Aorta (tissue), 5 donors: ENCODE measurements around the gene SP5. TPM values are rescaled to one million over a fixed set of nuclear protein-coding genes. Genes with fewer than 3 reads are reported as not detected.

Experiments
- ATAC-seq: fragments of 200-7000 bp; cut with Tn5 transposase; one replicate; pipeline ENCODE4 v1.9.1; 2022; ENCODE audit warnings: moderate library complexity; ENCODE audit not compliant: low FRiP score
- DNase-seq, 2 donors: peaks; one replicate each; pipeline ENCODE4 v3.0.0-alpha.2; 2020
- H3K27ac ChIP-seq, 2 donors: one replicate each; pipeline ENCODE4 v1.5.1; 2013; ENCODE audit warnings: low read length in 2 of 2, mild to moderate bottlenecking in 2 of 2, moderate library complexity in 2 of 2, control low read depth in 1 of 2, inconsistent platforms in 1 of 2, low read depth in 1 of 2
- H3K27me3 ChIP-seq, 2 donors: one replicate each; pipeline ENCODE4 v1.6.1; 2013; ENCODE audit warnings: control low read depth in 1 of 2, low read length in 1 of 2, mild to moderate bottlenecking in 1 of 2, moderate library complexity in 1 of 2; ENCODE audit not compliant: insufficient read depth in 2 of 2, control insufficient read depth in 1 of 2
- H3K36me3 ChIP-seq, 2 donors: one replicate each; pipeline ENCODE4 v1.6.1; 2013; ENCODE audit warnings: control low read depth in 1 of 2, low read length in 1 of 2, mild to moderate bottlenecking in 1 of 2; ENCODE audit not compliant: insufficient read depth in 2 of 2, control insufficient read depth in 1 of 2
- H3K4me1 ChIP-seq, 2 donors: one replicate each; pipeline ENCODE4 v1.6.1; 2013; ENCODE audit warnings: low read length in 2 of 2, control low read depth in 1 of 2, mild to moderate bottlenecking in 1 of 2, moderate library complexity in 1 of 2; ENCODE audit not compliant: insufficient read depth in 2 of 2, control insufficient read depth in 1 of 2
- H3K4me3 ChIP-seq, 2 donors: one replicate each; pipeline ENCODE4 v1.5.1; 2013; ENCODE audit warnings: low read length in 2 of 2, control low read depth in 1 of 2, mild to moderate bottlenecking in 1 of 2
- H3K9me3 ChIP-seq: one replicate; pipeline ENCODE4 v1.6.1; 2013; ENCODE audit warnings: mild to moderate bottlenecking, low read length; ENCODE audit not compliant: control insufficient read depth
- WGBS, 2 donors: extraction: QIAGEN DNeasy Blood & Tissue Kit; methylation state at CpG; one replicate each; pipeline ENCODE4 v1.1.7; 2013; 5-methylcytosine and 5-hydroxymethylcytosine counted together
- intact Hi-C, 2 donors: fragments of 100-400 bp; cut with DNase I; formaldehyde crosslinking; loops; one replicate each; pipeline versions ENCODE4 v1.14.2 to v1.15.0; 2022
- polyA plus RNA-seq, 2 donors: library from polyadenylated mRNA; stranded (reverse); fragments of 200-250 nt; gene quantifications; one replicate each; pipeline ENCODE4 v1.2.3, GENCODE V29; 2013
- total RNA-seq, 2 donors: library from RNA; stranded (reverse); fragmentation: NEBNext Ultra II Directional; extraction: Animal tissue kit (Norgen Biotek cat#: 25700); gene quantifications; one replicate each; pipeline ENCODE4 v1.2.1, GENCODE V29; 2021
- donor health status: healthy with polysubstance abuse.
- donor health status: Bipolar disorder and iron deficiency.
- donor health status: DM: no; HTN: no; CAD: no.
- donor health status: DM: no; HTN: no; CAD: no.
- donor health status: DM: yes; HTN: yes; CAD: no.

The SP5 gene
- total and polyA plus RNA-seq, 4 donors, result 3.2 to 3.6 TPM; not detected in 2

DNA sequence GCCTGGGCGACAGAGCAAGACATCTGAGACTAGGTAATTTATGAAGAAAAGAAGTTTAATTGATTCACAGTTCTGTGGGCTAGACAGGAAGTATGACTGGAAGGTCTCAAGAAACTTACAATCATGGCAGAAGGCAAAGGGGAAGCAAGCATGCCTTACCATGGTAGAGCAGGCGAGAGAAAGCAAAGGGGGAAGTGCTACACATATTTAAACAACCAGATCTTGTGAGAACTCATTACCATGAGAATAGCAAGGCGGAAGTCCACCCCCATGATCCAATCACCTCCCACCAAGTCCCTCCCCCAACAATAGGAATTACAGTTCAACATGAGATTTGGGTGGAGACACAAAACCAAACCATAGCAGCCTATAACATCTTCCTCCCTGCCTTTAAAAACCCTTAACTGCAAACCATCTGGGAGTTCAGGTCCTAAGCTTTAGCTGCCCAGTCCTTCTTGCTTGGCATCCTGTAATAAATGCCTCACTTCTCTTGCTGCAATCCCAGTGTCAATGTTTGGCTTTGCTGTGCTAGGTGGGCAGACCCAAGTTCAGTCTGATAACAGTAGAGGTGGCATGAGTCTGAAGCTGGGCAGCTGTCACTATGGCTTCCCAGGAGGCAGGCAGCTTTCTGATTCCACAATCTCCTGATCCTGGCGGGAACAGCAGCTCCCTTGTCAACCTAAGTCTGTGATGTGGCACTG lies 11.2 kb upstream of the SP5 start:
- no peaks in the 10 kb centered on the region for H3K27me3 ChIP-seq
- no peaks in the 10 kb centered on the region for H3K4me1 ChIP-seq
- intact Hi-C loops, result no loop called here
- no peaks in the 10 kb centered on the region for H3K36me3 ChIP-seq
- WGBS, 2 donors, result 88 to 95% methylated on average over 4 of the region's 4 CpGs
- H3K4me3 ChIP-seq, result no peak overlapping the region
- no peak for ATAC-seq
- H3K9me3 ChIP-seq, result peaks cover 2% of the 10 kb centered on the region
- no peak overlapping the region for H3K27ac ChIP-seq
- DNase-seq, result no peak

DNA sequence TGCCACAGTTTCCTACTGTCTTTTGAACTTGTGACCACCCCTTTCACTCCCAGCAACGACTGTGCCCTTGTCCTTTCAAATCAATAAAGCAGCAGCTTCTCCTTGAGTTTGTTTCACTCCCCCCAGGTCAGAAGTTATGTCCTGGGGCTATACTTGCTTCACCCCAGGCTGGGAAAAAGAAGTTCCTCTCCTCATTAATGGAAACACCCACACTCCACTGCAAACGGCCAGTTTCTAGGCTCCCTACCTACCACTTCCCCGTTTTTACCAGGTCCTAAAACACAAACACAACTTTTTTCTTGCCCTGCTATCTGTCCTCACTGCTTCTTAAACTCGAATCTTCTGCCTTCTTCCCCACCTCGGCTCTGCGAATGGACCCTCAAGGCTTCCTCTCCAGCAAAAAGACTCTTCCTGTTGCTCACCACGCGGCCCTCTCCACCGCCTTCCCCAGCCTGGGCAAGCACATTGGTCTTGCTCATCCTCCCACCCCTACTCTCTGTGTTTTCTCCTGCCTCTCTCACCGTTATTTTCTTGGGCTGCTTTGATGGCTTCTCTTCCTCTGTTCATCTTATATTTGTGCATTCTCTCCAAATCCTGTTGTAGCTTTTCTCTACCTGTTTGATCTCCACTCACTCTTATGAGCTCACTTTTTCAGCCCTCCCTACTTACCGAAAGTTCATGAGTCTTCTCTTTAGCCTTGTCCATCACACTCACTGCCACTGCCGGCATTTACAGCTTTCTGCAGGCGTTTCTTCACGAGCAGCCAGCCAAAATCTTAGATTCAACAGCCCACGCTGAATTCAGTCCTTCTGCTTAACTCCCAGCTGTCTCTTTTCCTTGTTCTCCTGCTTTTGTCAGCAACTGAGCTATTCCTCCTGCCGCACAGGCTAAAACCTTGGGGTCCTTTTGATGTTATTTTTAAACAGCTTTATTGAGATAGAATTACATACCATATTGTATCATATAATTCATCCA lies 7.0 kb upstream of the SP5 start:
- Histone ChIP-seq H3K27ac (no peak overlapping the region), H3K36me3 (no peaks in the 10 kb centered on the region), H3K4me1 (no peaks in the 10 kb centered on the region), H3K9me3 (no peaks in the 10 kb centered on the region), H3K27me3 (no peaks in the 10 kb centered on the region), H3K4me3 (no peak overlapping the region)
- ATAC-seq, result no peak
- intact Hi-C loops, result no loop called here
- DNase-seq, result no peak
- WGBS, 2 donors, result 25 to 40% methylated on average over 16 of the region's 16 CpGs

- no peaks in the 10 kb centered on the region for H3K27me3 ChIP-seq
- ATAC-seq (no peak), DNase-seq (no peak)
- no peak overlapping the region for H3K4me3 ChIP-seq
- intact Hi-C loops, result loop anchor here (5.0 to 10.0 kb wide), 4 partner anchors 102 to 296 kb away; no protein-coding TSS in a partner anchor
- 77 to 94% methylated on average over 1 of the region's 1 CpG for WGBS, 2 donors
- no peaks in the 10 kb centered on the region for H3K9me3 ChIP-seq
- no peaks in the 10 kb centered on the region for H3K36me3 ChIP-seq
- H3K27ac ChIP-seq, result no peak overlapping the region
- no peaks in the 10 kb centered on the region for H3K4me1 ChIP-seq
Observed at GRCh38 chr2:170710609-170710979, 4.5 kb upstream of the SP5 start.

- ATAC-seq, result no peak
- H3K4me1 ChIP-seq, result no peaks in the 10 kb centered on the region
- no peaks in the 10 kb centered on the region for H3K36me3 ChIP-seq
- no peak for DNase-seq
- no peaks in the 10 kb centered on the region for H3K9me3 ChIP-seq
- no peak overlapping the region for H3K27ac ChIP-seq
- intact Hi-C loops, result loop anchor here (5.0 to 10.0 kb wide), 4 partner anchors 101 to 296 kb away; no protein-coding TSS in a partner anchor
- 6 to 7% methylated on average over 9 of the region's 9 CpGs for WGBS, 2 donors
- H3K4me3 ChIP-seq, result no peak overlapping the region
- no peaks in the 10 kb centered on the region for H3K27me3 ChIP-seq
Observed at GRCh38 chr2:170711196-170711773, 3.9 kb upstream of the SP5 start.

DNA sequence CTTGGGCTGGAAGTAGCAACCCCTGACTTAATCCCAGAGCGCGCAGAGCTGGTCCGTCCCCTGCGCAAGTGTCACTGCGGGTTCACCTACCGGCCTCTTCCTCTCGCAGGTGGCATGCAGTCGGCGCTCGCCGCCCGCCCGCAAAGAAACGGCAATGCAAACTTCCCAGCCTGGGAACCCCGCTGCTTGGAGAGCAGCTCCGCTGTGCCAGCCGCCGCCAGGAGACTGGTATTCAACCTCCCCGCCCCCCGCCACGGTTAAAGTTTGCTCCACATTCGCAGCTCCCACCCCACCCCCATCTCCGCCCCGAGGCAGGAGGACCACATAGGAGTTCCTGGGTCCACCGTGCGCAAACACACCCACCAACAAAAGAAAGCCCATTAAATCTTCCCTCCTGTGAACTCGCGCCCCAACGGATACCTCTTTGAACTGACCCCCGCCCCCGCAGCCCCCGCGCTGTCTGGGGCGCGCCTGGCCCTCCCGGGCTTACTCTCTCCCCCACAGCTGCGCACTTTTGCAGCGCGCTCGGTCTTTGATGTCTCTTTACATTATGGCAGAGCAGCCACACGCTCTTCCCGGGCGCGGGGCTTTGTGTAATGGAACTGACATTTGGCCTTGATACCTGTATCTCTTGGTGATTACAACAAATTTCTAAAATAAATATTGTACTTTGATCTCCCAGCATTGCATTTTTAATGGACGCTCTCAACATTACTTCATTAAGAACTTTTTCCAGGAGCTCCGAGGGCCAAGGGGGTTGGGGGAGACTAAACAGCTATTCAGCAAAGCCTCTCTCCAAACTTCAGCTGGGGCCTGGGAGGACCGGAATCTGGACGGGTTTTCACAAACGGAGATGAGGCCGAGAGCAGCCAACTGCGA lies 3.1 kb upstream of the SP5 start:
- intact Hi-C loops, result loop anchor here (5.0 to 10.0 kb wide), 4 partner anchors 100 to 297 kb away; no protein-coding TSS in a partner anchor
- ATAC-seq (no peak), DNase-seq (peak in 1 of 2 donors; percentile 79)

DNA sequence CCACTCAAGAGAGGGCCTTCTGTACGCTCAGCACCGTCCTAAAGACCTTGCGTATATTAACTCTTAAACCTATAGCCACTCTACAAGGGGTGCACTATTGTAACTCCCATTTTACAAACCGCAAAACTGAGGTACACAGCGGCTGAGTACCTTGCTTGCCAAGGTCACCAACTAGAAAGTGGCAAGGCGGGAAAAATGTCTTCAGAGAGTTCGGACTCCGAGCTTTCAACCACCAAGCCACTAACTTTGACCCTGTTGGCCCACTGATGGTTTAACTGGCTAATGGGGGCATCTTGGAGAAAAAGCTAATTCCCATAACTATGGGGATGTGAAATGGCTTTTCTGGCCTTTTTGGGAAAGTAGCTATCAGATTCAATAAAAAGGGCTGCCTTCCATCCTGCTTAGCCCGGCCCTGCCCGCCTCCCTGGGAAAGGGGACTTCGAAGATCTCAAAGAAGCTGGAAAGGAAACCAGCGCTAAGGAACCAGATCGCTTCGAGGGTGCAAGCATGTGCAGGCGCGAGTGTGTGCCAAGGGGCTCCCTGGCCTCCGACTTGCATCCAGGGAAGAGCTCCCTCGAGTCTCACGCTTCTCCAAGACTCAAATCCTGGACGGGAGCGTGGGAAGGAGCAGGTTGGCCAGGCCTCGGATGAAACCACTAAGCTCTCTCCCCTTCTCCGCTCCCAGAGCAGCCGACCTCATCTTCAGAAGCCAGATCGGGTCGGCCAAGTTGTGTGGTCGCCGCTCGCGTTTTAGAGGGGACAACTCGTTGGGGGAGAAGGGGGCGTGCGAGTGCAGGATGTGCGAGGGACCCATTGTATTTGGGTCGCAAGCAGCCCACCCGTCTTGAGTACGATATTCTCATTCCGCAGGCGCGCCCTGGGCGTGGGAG lies 2.2 kb upstream of the SP5 start:
- DNase-seq (no peak), ATAC-seq (no peak)
- WGBS, 2 donors, result 23 to 65% methylated on average over 41 of the region's 41 CpGs
- no peaks in the 10 kb centered on the region for H3K4me1 ChIP-seq
- H3K27ac ChIP-seq, result no peak overlapping the region
- H3K36me3 ChIP-seq, result no peaks in the 10 kb centered on the region
- H3K27me3 ChIP-seq, result no peaks in the 10 kb centered on the region
- intact Hi-C loops, result loop anchor here (5.0 to 10.0 kb wide), 4 partner anchors 99 to 298 kb away; no protein-coding TSS in a partner anchor
- no peaks in the 10 kb centered on the region for H3K9me3 ChIP-seq
- no peak overlapping the region for H3K4me3 ChIP-seq

More for the DNA sequence above, 3.1 kb upstream of the SP5 start:
- Histone ChIP-seq H3K4me3 (no peak overlapping the region), H3K36me3 (no peaks in the 10 kb centered on the region), H3K27ac (no peak overlapping the region), H3K4me1 (no peaks in the 10 kb centered on the region), H3K9me3 (no peaks in the 10 kb centered on the region), H3K27me3 (no peaks in the 10 kb centered on the region)
- WGBS, 2 donors, result 4 to 8% methylated on average over 51 of the region's 51 CpGs

DNA sequence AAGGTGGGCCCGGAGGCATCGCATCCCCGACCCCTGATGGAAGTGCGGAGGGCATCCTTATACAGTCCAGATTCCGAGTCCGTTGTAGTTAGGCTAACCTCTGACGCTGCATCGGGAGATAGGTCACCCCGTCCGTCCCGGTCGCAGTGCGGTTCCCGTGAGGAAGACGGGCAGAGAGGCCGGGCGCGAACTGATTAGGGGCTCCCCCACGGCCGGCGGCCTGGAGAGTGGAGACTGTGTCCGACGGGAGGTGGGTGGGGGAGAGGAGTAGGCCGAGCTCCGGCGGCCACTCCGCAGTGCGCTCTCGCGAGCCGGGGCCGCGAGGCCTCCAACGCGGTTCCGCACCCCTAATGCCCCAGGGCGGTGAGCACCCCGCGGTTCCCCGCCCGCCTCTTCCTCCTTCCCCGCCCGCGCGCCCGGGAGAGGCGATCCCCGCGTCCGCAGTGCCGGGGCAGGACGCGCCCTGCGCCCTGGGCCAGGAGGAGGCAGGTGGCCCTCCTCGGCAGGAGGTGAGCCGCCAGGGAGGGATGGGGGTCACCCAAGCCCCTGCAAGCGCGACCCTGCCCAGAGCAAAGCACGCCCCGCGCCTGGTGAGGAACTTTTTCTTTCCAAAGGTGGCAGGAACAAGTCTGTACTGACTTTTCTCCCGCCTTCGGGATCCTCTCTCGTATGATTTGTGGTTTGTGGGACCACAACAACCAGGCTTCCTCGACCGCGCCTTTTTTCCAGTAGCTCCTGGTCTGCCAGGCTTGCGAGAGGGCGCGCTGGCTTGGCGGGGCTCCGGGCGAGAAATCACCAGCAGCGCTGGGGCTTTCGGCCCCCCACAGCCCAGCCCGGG lies 1.4 kb upstream of the SP5 start:
- DNase-seq (peak in 1 of 2 donors; percentile 76), ATAC-seq (no peak)
- Histone ChIP-seq H3K27ac (no peak overlapping the region), H3K4me1 (no peaks in the 10 kb centered on the region), H3K27me3 (no peaks in the 10 kb centered on the region), H3K9me3 (no peaks in the 10 kb centered on the region), H3K36me3 (no peaks in the 10 kb centered on the region), H3K4me3 (peak overlapping the region in 1 of 2 donors; percentile 53)
- WGBS, 2 donors, result 3 to 15% methylated on average over 49 to 76 of the region's 76 CpGs
- intact Hi-C loops, result loop anchor here (5.0 to 10.0 kb wide), 4 partner anchors 99 to 299 kb away; no protein-coding TSS in a partner anchor
